OCI-LY3 (cell line): ENCODE results near the gene TBC1D5.

ENCODE experiments used
- H2AFZ ChIP-seq: fragments of 200-600, 300-600 bp; shearing (Covaris generic); 2 replicates; pipeline ENCODE4 v1.6.0; 2014; ENCODE audit warnings: antibody characterized with exemption, low read depth, low read length
- H3K27ac ChIP-seq: fragments of 200-600, 300-600 bp; sonication (generic); 2 replicates; pipeline ENCODE4 v1.5.1; 2014; ENCODE audit warnings: mild to moderate bottlenecking, low read length, moderate library complexity, mixed read lengths
- H3K27me3 ChIP-seq: fragments of 200-600, 300-600 bp; sonication (generic); 2 replicates; pipeline ENCODE4 v1.6.1; 2014; ENCODE audit warnings: low read depth, low read length, mixed read lengths
- H3K36me3 ChIP-seq: fragments of 200-600, 300-600 bp; sonication (generic); replicated peaks from 2 replicates; pipeline ENCODE3; 2014; ENCODE audit warnings: low read depth, low read length, mixed read lengths
- H3K4me1 ChIP-seq: fragments of 300-600, 200-600 bp; sonication (generic); 2 replicates; pipeline ENCODE4 v1.6.1; 2014; ENCODE audit warnings: low read length, mixed read lengths
- H3K4me2 ChIP-seq: fragments of 200-600, 300-600 bp; sonication (generic); 2 replicates; pipeline ENCODE4 v1.6.1; 2014; ENCODE audit warnings: low read length, mixed read lengths
- H3K4me3 ChIP-seq: fragments of 300-600, 200-600 bp; sonication (generic); 2 replicates; pipeline ENCODE4 v1.5.1; 2014; ENCODE audit warnings: antibody characterized with exemption, mild to moderate bottlenecking, low read length, moderate library complexity
- H3K79me2 ChIP-seq: fragments of 300-600, 200-600 bp; shearing (Covaris generic); 2 replicates; pipeline ENCODE4 v1.6.1; 2014; ENCODE audit warnings: mild to moderate bottlenecking, low read length, mixed read lengths
- H3K9ac ChIP-seq: fragments of 300-600, 200-600 bp; shearing (Covaris generic); 2 replicates; pipeline ENCODE4 v1.6.0; 2014; ENCODE audit warnings: mild to moderate bottlenecking, low read length, moderate library complexity
- H3K9me3 ChIP-seq: fragments of 200-600, 300-600 bp; shearing (Covaris generic); 2 replicates; pipeline ENCODE4 v1.6.1; 2014; ENCODE audit warnings: low read length, mixed read lengths; ENCODE audit not compliant: insufficient read depth
- H4K20me1 ChIP-seq: fragments of 200-600, 300-600 bp; sonication (generic); 2 replicates; pipeline ENCODE4 v1.6.1; 2016; ENCODE audit warnings: low read length, mixed read lengths; ENCODE audit not compliant: insufficient read depth
- EZH2phosphoT487 ChIP-seq: fragments of 200-600 bp; shearing (Covaris generic); IDR thresholded peaks from 2 replicates; pipeline ENCODE4 v1.6.1; 2018; ENCODE audit warnings: antibody characterized with exemption, mixed run types, low read depth
- TF ChIP-seq, protein P1 (sequence below): fragments of 200-600, 300-600 bp; sonication (generic); IDR thresholded peaks from 2 replicates; pipeline ENCODE4 v1.5.1; 2014; ENCODE audit warnings: antibody characterized with exemption, low read length, low read depth

TBC1D5 gene

DNA sequence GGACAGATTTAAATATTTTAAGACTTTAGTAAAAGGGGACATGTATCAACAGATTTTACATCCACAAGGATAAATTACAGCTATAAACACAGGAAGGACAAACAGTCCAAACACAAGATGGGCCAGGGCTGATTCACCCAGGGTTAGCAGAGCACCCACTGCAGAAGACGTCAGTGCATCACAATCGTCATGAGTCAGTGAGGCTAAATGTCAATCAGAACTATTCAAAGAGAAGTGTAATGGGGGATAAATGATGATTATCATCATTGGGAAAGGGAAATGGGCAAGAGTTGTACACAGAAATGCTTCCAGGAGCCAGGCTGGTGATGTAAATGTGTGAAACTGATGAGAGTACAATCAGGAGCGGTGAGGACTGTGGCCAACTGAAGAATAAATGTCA, 630.8 kb downstream of the TBC1D5 start:
- Histone ChIP-seq H3K4me1 (no peaks in the 10 kb centered on the region), H4K20me1 (no peaks in the 10 kb centered on the region), H3K79me2 (no peaks in the 10 kb centered on the region), H3K27me3 (0 out of 2 replicates have a peak, but pooled peaks cover 2% of the 10 kb centered on the region), H3K4me2 (no peak overlapping the region), H3K9ac (no peak overlapping the region), H2AFZ (no peak overlapping the region), H3K4me3 (no peak overlapping the region), H3K36me3 (no peaks in the 10 kb centered on the region), H3K9me3 (no peaks in the 10 kb centered on the region), H3K27ac (no peak overlapping the region)
- TF ChIP-seq, protein P1, sequence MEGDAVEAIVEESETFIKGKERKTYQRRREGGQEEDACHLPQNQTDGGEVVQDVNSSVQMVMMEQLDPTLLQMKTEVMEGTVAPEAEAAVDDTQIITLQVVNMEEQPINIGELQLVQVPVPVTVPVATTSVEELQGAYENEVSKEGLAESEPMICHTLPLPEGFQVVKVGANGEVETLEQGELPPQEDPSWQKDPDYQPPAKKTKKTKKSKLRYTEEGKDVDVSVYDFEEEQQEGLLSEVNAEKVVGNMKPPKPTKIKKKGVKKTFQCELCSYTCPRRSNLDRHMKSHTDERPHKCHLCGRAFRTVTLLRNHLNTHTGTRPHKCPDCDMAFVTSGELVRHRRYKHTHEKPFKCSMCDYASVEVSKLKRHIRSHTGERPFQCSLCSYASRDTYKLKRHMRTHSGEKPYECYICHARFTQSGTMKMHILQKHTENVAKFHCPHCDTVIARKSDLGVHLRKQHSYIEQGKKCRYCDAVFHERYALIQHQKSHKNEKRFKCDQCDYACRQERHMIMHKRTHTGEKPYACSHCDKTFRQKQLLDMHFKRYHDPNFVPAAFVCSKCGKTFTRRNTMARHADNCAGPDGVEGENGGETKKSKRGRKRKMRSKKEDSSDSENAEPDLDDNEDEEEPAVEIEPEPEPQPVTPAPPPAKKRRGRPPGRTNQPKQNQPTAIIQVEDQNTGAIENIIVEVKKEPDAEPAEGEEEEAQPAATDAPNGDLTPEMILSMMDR = no peak
- no peak for TF ChIP-seq EZH2phosphoT487

DNA sequence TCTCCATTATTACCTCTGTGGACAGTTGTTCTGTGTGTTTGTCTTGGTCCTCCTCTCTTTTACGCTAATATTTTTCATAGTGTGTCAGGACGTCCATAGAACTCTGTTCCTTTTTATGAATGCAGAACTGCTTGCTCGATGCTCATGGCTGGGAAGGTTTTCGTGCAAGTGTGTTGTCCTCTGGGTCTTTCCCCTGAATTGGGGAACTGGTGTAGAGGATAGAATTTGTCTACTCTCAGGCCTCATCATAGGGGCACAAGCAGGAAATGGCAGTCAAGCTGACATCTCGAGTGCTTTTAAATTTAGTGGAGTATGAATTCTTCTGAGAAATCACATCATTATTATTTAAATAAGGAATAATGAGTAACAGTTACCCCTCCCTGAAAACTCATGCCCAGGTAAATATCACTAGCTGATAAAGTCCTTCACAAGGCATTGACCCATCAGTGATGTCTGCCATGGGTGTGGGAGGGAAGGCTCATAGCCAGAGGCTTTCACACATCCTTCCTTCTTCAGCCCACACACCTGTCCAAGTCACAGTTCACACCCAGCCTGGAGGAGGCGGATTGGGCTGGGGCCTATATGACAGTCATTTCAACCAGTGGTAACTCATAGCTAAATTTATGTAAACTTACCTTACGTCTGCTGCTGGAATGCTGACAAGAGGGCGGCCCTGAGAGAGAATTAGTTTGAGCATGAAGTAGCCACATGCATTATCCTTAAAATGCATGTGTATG, 631.6 kb downstream of the TBC1D5 start:
- TF ChIP-seq, protein P1 = no peak
- no peak for TF ChIP-seq EZH2phosphoT487
- no peaks in the 10 kb centered on the region for H3K9me3 ChIP-seq
- no peak overlapping the region for H3K9ac ChIP-seq
- no peaks in the 10 kb centered on the region for H3K79me2 ChIP-seq
- H3K27me3 ChIP-seq = 0 out of 2 replicates have a peak, but pooled peaks cover 2% of the 10 kb centered on the region
- no peaks in the 10 kb centered on the region for H3K36me3 ChIP-seq
- no peak overlapping the region for H3K4me3 ChIP-seq
- no peak overlapping the region for H3K4me2 ChIP-seq
- no peak overlapping the region for H3K27ac ChIP-seq
- H2AFZ ChIP-seq = no peak overlapping the region
- no peaks in the 10 kb centered on the region for H3K4me1 ChIP-seq
- no peaks in the 10 kb centered on the region for H4K20me1 ChIP-seq
